Lower lobe of right lung (tissue), 2 donors: ENCODE results near the gene TTC7B. TPM values are rescaled to one million over a fixed set of nuclear protein-coding genes. Genes with fewer than 3 reads are reported as not detected.

ENCODE experiments used
- ATAC-seq, 2 donors: fragments of 200-7000 bp; cut with Tn5 transposase; one replicate each; pipeline ENCODE4 v1.9.1; 2020 to 2022; ENCODE audit warnings: mild to moderate bottlenecking in 2 of 2, moderate library complexity in 2 of 2
- DNase-seq: peaks from one replicate; pipeline ENCODE4 v3.0.0-alpha.2; 2020
- H3K27ac ChIP-seq: fragments of 200-600 bp; one replicate; pipeline ENCODE4 v1.8.0; 2022
- H3K27me3 ChIP-seq: fragments of 200-600 bp; one replicate; pipeline ENCODE4 v1.8.0; 2022; ENCODE audit warnings: low read depth
- H3K36me3 ChIP-seq: fragments of 200-600 bp; one replicate; pipeline ENCODE4 v1.8.0; 2022; ENCODE audit warnings: mild to moderate bottlenecking
- H3K4me1 ChIP-seq: fragments of 200-600 bp; one replicate; pipeline ENCODE4 v1.8.0; 2022
- H3K4me3 ChIP-seq: fragments of 200-600 bp; one replicate; pipeline ENCODE4 v1.8.0; 2022; ENCODE audit warnings: mild to moderate bottlenecking
- H3K9me3 ChIP-seq: fragments of 200-600 bp; one replicate; pipeline ENCODE4 v1.8.0; 2022
- CTCF ChIP-seq: fragments of 200-600 bp; IDR thresholded peaks from one replicate; pipeline ENCODE4 v1.8.0; 2022; ENCODE audit warnings: antibody characterized with exemption, mild to moderate bottlenecking
- intact Hi-C: fragments of 100-400 bp; cut with DNase I; formaldehyde crosslinking; loops from one replicate; pipeline ENCODE4 v1.11.0; 2022
- total RNA-seq: library from RNA; stranded (reverse); fragmentation: NEBNext Ultra II Directional; extraction: Animal tissue kit (Norgen Biotek cat#: 25700); gene quantifications from one replicate; pipeline ENCODE4 v1.2.1, GENCODE V29; 2021
- donor health status: DM: no; HTN: yes; CAD: no; lungs with severe emphysema.

The TTC7B gene
- total RNA-seq, 1 donor from 2014 or later = 54.1 TPM

GRCh38 chr14:90788031-90788430 lies 28.2 kb downstream of the TTC7B start:
- Histone ChIP-seq H3K4me1 (no peaks in the 10 kb centered on the region), H3K27ac (no peak overlapping the region), H3K4me3 (no peak overlapping the region), H3K27me3 (no peaks in the 10 kb centered on the region), H3K36me3 (peaks cover 7% of the 10 kb centered on the region), H3K9me3 (no peaks in the 10 kb centered on the region)
- TF ChIP-seq CTCF = no peak
- ATAC-seq (peak; percentile 78 to 86), DNase-seq (peak; percentile 67)
- intact Hi-C loops = no loop called here

- TF ChIP-seq CTCF = no peak
Measured at GRCh38 chr14:90785876-90786450, 30.3 kb downstream of the TTC7B start.

GRCh38 chr14:90785471-90785870 lies 30.8 kb downstream of the TTC7B start:
- no peak for TF ChIP-seq CTCF
- H3K27me3 ChIP-seq = no peaks in the 10 kb centered on the region
- H3K27ac ChIP-seq = no peak overlapping the region
- H3K4me1 ChIP-seq = no peaks in the 10 kb centered on the region
- ATAC-seq (peak in 1 of 2 donors; percentile 81), DNase-seq (no peak)
- no peak overlapping the region for H3K4me3 ChIP-seq
- no peaks in the 10 kb centered on the region for H3K9me3 ChIP-seq
- peaks cover 8% of the 10 kb centered on the region for H3K36me3 ChIP-seq
- intact Hi-C loops = no loop called here

More at GRCh38 chr14:90785876-90786450, 30.3 kb downstream of the TTC7B start:
- DNase-seq (no peak), ATAC-seq (no peak)
- Histone ChIP-seq H3K9me3 (no peaks in the 10 kb centered on the region), H3K4me3 (no peak overlapping the region), H3K27ac (no peak overlapping the region), H3K27me3 (no peaks in the 10 kb centered on the region), H3K36me3 (peaks cover 7% of the 10 kb centered on the region), H3K4me1 (no peaks in the 10 kb centered on the region)
- intact Hi-C loops = no loop called here

- no peaks in the 10 kb centered on the region for H3K4me1 ChIP-seq
- no peak for TF ChIP-seq CTCF
- no peak for ATAC-seq
- DNase-seq = no peak
- peaks cover 10% of the 10 kb centered on the region for H3K36me3 ChIP-seq
- no peaks in the 10 kb centered on the region for H3K9me3 ChIP-seq
- intact Hi-C loops = no loop called here
- H3K27ac ChIP-seq = no peak overlapping the region
- H3K4me3 ChIP-seq = no peak overlapping the region
- H3K27me3 ChIP-seq = no peaks in the 10 kb centered on the region
Measured at GRCh38 chr14:90784621-90785270, 31.5 kb downstream of the TTC7B start.

GRCh38 chr14:90783344-90783743 lies 32.9 kb downstream of the TTC7B start:
- DNase-seq (no peak), ATAC-seq (no peak)
- no peak overlapping the region for H3K27ac ChIP-seq
- peaks cover 10% of the 10 kb centered on the region for H3K36me3 ChIP-seq
- TF ChIP-seq CTCF = no peak
- intact Hi-C loops = no loop called here
- H3K9me3 ChIP-seq = no peaks in the 10 kb centered on the region
- H3K4me1 ChIP-seq = no peaks in the 10 kb centered on the region
- H3K4me3 ChIP-seq = no peak overlapping the region
- H3K27me3 ChIP-seq = no peaks in the 10 kb centered on the region
